GM23338 (cell line): ENCODE results near the gene RNF133. TPM values are rescaled to one million over a fixed set of nuclear protein-coding genes. Genes with fewer than 3 reads are reported as not detected.

Experiments
- ATAC-seq: fragments of 200-7000 bp; cut with Tn5 transposase; 3 replicates; pipeline ENCODE4 v1.9.1; 2020
- DNase-seq: peaks from one replicate; pipeline ENCODE4 v3.0.0-alpha.2; 2015; ENCODE audit warnings: low spot score
- H2AFZ ChIP-seq: fragments of 200-600 bp; sonication (generic); 2 replicates; pipeline ENCODE4 v1.8.0; 2016; ENCODE audit warnings: antibody characterized with exemption, mild to moderate bottlenecking, moderate library complexity
- H3F3A ChIP-seq: fragments of 200-600 bp; sonication (generic); replicated peaks from 2 replicates; pipeline ENCODE4 v1.8.0; 2017; ENCODE audit warnings: antibody characterized with exemption, mixed run types, low read depth
- H3K27ac ChIP-seq: fragments of 200-600 bp; sonication (generic); 2 replicates; pipeline ENCODE4 v1.6.1; 2016; ENCODE audit warnings: low read depth
- H3K27me3 ChIP-seq: fragments of 200-600 bp; sonication (generic); 2 replicates; pipeline ENCODE4 v1.8.0; 2016; ENCODE audit warnings: mild to moderate bottlenecking, mixed run types, moderate library complexity; ENCODE audit not compliant: insufficient read depth
- H3K36me3 ChIP-seq: fragments of 200-600 bp; sonication (generic); 2 replicates; pipeline ENCODE4 v1.8.0; 2016; ENCODE audit warnings: mild to moderate bottlenecking; ENCODE audit not compliant: insufficient read depth
- H3K4me1 ChIP-seq: fragments of 200-600 bp; sonication (generic); 2 replicates; pipeline ENCODE4 v1.8.0; 2016; ENCODE audit warnings: mild to moderate bottlenecking, moderate library complexity; ENCODE audit not compliant: insufficient read depth
- H3K4me2 ChIP-seq: fragments of 200-600 bp; sonication (generic); 2 replicates; pipeline ENCODE4 v1.7.1; 2017; ENCODE audit warnings: mixed run types
- H3K4me3 ChIP-seq: fragments of 200-600 bp; sonication (generic); 2 replicates; pipeline ENCODE4 v1.6.1; 2016; ENCODE audit warnings: mixed run types
- H3K79me2 ChIP-seq: fragments of 200-600 bp; sonication (generic); replicated peaks from 2 replicates; pipeline ENCODE4 v1.8.0; 2017; ENCODE audit warnings: mild to moderate bottlenecking; ENCODE audit not compliant: insufficient read depth
- H3K9me2 ChIP-seq: fragments of 200-600 bp; sonication (generic); 2 replicates; pipeline ENCODE4 v1.8.0; 2017; ENCODE audit not compliant: insufficient read depth
- H4K20me1 ChIP-seq: fragments of 200-600 bp; sonication (generic); replicated peaks from 2 replicates; pipeline ENCODE4 v1.8.0; 2017; ENCODE audit warnings: mild to moderate bottlenecking; ENCODE audit not compliant: insufficient read depth
- H3K27ac Mint-ChIP-seq: 2 replicates; pipeline ENCODE4 v1.8.0; 2020; ENCODE audit warnings: inconsistent platforms, mild to moderate bottlenecking, moderate library complexity, mixed read lengths
- H3K27me3 Mint-ChIP-seq: 3 replicates; pipeline ENCODE4 v1.8.0; 2022; ENCODE audit warnings: low read depth, mild to moderate bottlenecking, moderate library complexity, mixed read lengths, inconsistent platforms; ENCODE audit not compliant: insufficient read depth, poor library complexity
- H3K36me3 Mint-ChIP-seq: 3 replicates; pipeline ENCODE4 v1.8.0; 2021; ENCODE audit warnings: low read depth, mild to moderate bottlenecking, inconsistent platforms, moderate library complexity, mixed read lengths
- H3K4me1 Mint-ChIP-seq: 3 replicates; pipeline ENCODE4 v1.8.0; 2020; ENCODE audit warnings: mild to moderate bottlenecking, inconsistent platforms, mixed read lengths
- H3K4me3 Mint-ChIP-seq: 3 replicates; pipeline ENCODE4 v1.8.0; 2021; ENCODE audit warnings: moderate library complexity, mild to moderate bottlenecking, inconsistent platforms, mixed read lengths
- H3K9me3 Mint-ChIP-seq: 3 replicates; pipeline ENCODE4 v1.8.0; 2020; ENCODE audit warnings: moderate library complexity, mild to moderate bottlenecking, inconsistent platforms, mixed read lengths
- CREB1 ChIP-seq: fragments of 250-450 bp; sonication (Bioruptor Pico); IDR thresholded peaks from 2 replicates; pipeline ENCODE4 v1.5.0; 2020; ENCODE audit warnings: low read depth, mild to moderate bottlenecking, moderate library complexity
- EZH2 ChIP-seq: fragments of 200-600 bp; sonication (generic); IDR thresholded peaks from one replicate; pipeline ENCODE4 v1.8.0; 2017; ENCODE audit warnings: antibody characterized with exemption, mild to moderate bottlenecking, low read depth; ENCODE audit not compliant: unreplicated experiment
- EZH2phosphoT487 ChIP-seq: fragments of 200-600 bp; sonication (generic); IDR thresholded peaks from one replicate; pipeline ENCODE4 v1.8.1; 2018; ENCODE audit warnings: antibody characterized with exemption; ENCODE audit not compliant: unreplicated experiment
- JUNB ChIP-seq: IDR thresholded peaks from one replicate; pipeline ENCODE4 v1.6.1; 2016; ENCODE audit warnings: antibody characterized with exemption; ENCODE audit not compliant: unreplicated experiment
- NANOG ChIP-seq: IDR thresholded peaks from 2 replicates; pipeline ENCODE4 v1.6.1; 2016; ENCODE audit warnings: antibody characterized with exemption, borderline replicate concordance
- POLR2AphosphoS5 ChIP-seq: IDR thresholded peaks from 2 replicates; pipeline ENCODE4 v1.6.1; 2016; ENCODE audit warnings: antibody characterized with exemption, low read depth
- STAT1 ChIP-seq: IDR thresholded peaks from one replicate; pipeline ENCODE4 v1.6.1; 2016; ENCODE audit warnings: antibody characterized with exemption; ENCODE audit not compliant: unreplicated experiment
- ZNF114 ChIP-seq: fragments of 250-450 bp; sonication (Bioruptor Pico); IDR thresholded peaks from 2 replicates; pipeline ENCODE4 v1.5.0; 2020; ENCODE audit warnings: mild to moderate bottlenecking, moderate library complexity
- ZNF331 ChIP-seq: fragments of 250-450 bp; sonication (Bioruptor Pico); IDR thresholded peaks from 2 replicates; pipeline ENCODE4 v1.5.0; 2020; ENCODE audit warnings: low read depth, mild to moderate bottlenecking, moderate library complexity
- ZNF462 ChIP-seq: fragments of 250-450 bp; sonication (Bioruptor Pico); IDR thresholded peaks from 2 replicates; pipeline ENCODE4 v1.5.0; 2020; ENCODE audit warnings: mild to moderate bottlenecking, moderate library complexity
- polyA plus RNA-seq: library from polyadenylated mRNA; unstranded; fragments of >200 nt; fragmentation: Nextera tagmentation; extraction: Ambion mirVana; gene quantifications from 2 replicates; pipeline ENCODE4 v1.2.1, GENCODE V29; 2016
- total RNA-seq: library from RNA; depleted of rRNA; stranded (reverse); fragments of >200 nt; shearing (Covaris generic); gene quantifications from 2 replicates; pipeline ENCODE4 v1.2.3, GENCODE V29; 2014
- TF ChIP-seq, protein P1 (sequence below): IDR thresholded peaks from 2 replicates; pipeline ENCODE4 v1.6.1; 2016; ENCODE audit warnings: antibody characterized with exemption
- TF ChIP-seq, protein P2 (sequence below), 2 experiments: fragments of 200-600 bp in 1 of 2; sonication (generic) in 1 of 2; conservative IDR thresholded peaks; 2 replicates each; pipeline versions ENCODE4 v1.5.1 to v1.6.1; 2016 to 2017; ENCODE audit warnings: antibody characterized with exemption in 2 of 2, low read depth in 2 of 2, mild to moderate bottlenecking in 2 of 2, moderate library complexity in 1 of 2

Gene RNF133
- total and polyA plus RNA-seq, 2 experiments from 2014 or later = 2.0 TPM; not detected in 1

DNA sequence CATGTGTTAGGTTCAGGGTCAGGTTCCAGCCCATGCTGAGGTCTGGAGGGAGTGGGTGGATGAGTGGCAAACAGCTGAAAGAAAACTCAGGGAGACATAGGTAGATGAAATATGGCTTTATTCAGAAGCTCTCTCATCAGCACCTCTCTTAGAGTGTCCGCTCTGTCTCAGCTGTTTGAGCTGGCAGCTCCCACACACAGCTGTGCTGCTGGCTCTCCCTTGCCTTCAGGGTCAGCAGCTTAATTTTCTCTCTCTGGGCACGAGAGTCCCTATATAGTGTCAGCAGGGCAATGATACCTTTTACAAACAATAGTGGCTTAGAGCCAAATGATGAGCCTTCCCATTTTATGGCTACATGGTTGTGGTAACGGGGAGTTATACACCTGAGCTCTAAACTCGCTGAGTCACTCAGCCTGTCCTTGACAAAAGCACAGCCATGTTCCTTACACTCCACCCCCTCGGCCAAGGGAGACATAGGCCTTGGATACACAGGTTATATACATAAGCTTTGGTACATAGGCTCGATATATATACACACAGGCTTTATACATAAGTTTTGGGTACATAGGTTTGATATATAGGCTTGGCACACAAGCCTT, 10.4 kb downstream of the RNF133 start:
- Histone ChIP-seq H3K4me3 (no peak overlapping the region), H3K79me2 (no peaks in the 10 kb centered on the region), H3K4me2 (no peak overlapping the region), H3K4me1 (peaks cover 28% of the 10 kb centered on the region), H3K27ac (no peak overlapping the region), H2AFZ (no peak overlapping the region), H3K9me2 (no peaks in the 10 kb centered on the region), H4K20me1 (no peaks in the 10 kb centered on the region), H3F3A (no peaks in the 10 kb centered on the region; the same call in 1 of the 2 replicates), H3K27me3 (no peaks in the 10 kb centered on the region), H3K36me3 (no peaks in the 10 kb centered on the region)
- Mint-ChIP-seq H3K4me3 (no peak overlapping the region), H3K27me3 (peaks cover 4% of the 10 kb centered on the region), H3K27ac (peak overlapping the region; percentile 91), H3K9me3 (peaks cover 14% of the 10 kb centered on the region), H3K4me1 (peaks cover 32% of the 10 kb centered on the region), H3K36me3 (peaks cover 17% of the 10 kb centered on the region)
- no peak for TF ChIP-seq EZH2
- TF ChIP-seq NANOG = no peak
- TF ChIP-seq ZNF331 = no peak
- no peak for TF ChIP-seq CREB1 (CRISPR knock-in tag)
- DNase-seq (no peak), ATAC-seq (no peak)

GRCh38 chr7:122686360-122686878, 12.5 kb downstream of the RNF133 start:
- DNase-seq (peak; percentile 78), ATAC-seq (peak; percentile 76)
- H4K20me1 ChIP-seq = no peaks in the 10 kb centered on the region
- peak overlapping the region; percentile 37 for H3K27ac Mint-ChIP-seq
- peaks cover 4% of the 10 kb centered on the region for H3K27me3 Mint-ChIP-seq
- H3K36me3 ChIP-seq = no peaks in the 10 kb centered on the region
- no peaks in the 10 kb centered on the region for H3K27me3 ChIP-seq
- no peaks in the 10 kb centered on the region for H3K9me2 ChIP-seq
- H3K4me3 ChIP-seq = no peak overlapping the region
- peaks cover 28% of the 10 kb centered on the region for H3K4me1 ChIP-seq
- peak overlapping the region; percentile 39; the same call in 1 of the 2 replicates for H3K27ac ChIP-seq
- H3K79me2 ChIP-seq = no peaks in the 10 kb centered on the region
- H2AFZ ChIP-seq = no peak overlapping the region
- H3K36me3 Mint-ChIP-seq = no peaks in the 10 kb centered on the region
- peak overlapping the region; percentile 29; the same call in 1 of the 2 replicates for H3K4me2 ChIP-seq
- H3K4me1 Mint-ChIP-seq = peaks cover 41% of the 10 kb centered on the region
- H3F3A ChIP-seq = no peaks in the 10 kb centered on the region; the same call in 1 of the 2 replicates
- no peak overlapping the region for H3K4me3 Mint-ChIP-seq
- H3K9me3 Mint-ChIP-seq = no peaks in the 10 kb centered on the region; the same call in 2 of the 3 replicates
- TF ChIP-seq ZNF114 (CRISPR knock-in tag) (no peak), EZH2phosphoT487 (no peak), NANOG (no peak), ZNF462 (CRISPR knock-in tag) (no peak), ZNF331 (no peak), POLR2AphosphoS5 (no peak), JUNB (no peak), EZH2 (no peak), STAT1 (no peak), CREB1 (CRISPR knock-in tag) (no peak)
- TF ChIP-seq, protein P1, sequence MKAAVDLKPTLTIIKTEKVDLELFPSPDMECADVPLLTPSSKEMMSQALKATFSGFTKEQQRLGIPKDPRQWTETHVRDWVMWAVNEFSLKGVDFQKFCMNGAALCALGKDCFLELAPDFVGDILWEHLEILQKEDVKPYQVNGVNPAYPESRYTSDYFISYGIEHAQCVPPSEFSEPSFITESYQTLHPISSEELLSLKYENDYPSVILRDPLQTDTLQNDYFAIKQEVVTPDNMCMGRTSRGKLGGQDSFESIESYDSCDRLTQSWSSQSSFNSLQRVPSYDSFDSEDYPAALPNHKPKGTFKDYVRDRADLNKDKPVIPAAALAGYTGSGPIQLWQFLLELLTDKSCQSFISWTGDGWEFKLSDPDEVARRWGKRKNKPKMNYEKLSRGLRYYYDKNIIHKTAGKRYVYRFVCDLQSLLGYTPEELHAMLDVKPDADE = no peak
- TF ChIP-seq, protein P2, sequence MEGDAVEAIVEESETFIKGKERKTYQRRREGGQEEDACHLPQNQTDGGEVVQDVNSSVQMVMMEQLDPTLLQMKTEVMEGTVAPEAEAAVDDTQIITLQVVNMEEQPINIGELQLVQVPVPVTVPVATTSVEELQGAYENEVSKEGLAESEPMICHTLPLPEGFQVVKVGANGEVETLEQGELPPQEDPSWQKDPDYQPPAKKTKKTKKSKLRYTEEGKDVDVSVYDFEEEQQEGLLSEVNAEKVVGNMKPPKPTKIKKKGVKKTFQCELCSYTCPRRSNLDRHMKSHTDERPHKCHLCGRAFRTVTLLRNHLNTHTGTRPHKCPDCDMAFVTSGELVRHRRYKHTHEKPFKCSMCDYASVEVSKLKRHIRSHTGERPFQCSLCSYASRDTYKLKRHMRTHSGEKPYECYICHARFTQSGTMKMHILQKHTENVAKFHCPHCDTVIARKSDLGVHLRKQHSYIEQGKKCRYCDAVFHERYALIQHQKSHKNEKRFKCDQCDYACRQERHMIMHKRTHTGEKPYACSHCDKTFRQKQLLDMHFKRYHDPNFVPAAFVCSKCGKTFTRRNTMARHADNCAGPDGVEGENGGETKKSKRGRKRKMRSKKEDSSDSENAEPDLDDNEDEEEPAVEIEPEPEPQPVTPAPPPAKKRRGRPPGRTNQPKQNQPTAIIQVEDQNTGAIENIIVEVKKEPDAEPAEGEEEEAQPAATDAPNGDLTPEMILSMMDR (conservative IDR thresholded peaks at IDR 0.05; ENCODE audit: low read depth in 2 of 2) = no peak
